Fibroblast of mammary gland (primary cell): ENCODE results near the gene ID4.

Experiments used
- DNase-seq: peaks from one replicate; pipeline ENCODE4 v3.0.0-alpha.2; 2010; ENCODE audit warnings: low read depth
- H3K4me3 ChIP-seq: 2 replicates; pipeline ENCODE4 v1.5.1; 2011; ENCODE audit warnings: low read depth, mild to moderate bottlenecking, low read length, moderate library complexity; ENCODE audit not compliant: control insufficient read depth
- TF ChIP-seq, protein P1 (sequence below): conservative IDR thresholded peaks from 2 replicates; pipeline ENCODE4 v1.5.1; 2011; ENCODE audit warnings: low read depth, low read length, inconsistent platforms; ENCODE audit not compliant: control insufficient read depth, insufficient read depth

ID4 gene

DNA sequence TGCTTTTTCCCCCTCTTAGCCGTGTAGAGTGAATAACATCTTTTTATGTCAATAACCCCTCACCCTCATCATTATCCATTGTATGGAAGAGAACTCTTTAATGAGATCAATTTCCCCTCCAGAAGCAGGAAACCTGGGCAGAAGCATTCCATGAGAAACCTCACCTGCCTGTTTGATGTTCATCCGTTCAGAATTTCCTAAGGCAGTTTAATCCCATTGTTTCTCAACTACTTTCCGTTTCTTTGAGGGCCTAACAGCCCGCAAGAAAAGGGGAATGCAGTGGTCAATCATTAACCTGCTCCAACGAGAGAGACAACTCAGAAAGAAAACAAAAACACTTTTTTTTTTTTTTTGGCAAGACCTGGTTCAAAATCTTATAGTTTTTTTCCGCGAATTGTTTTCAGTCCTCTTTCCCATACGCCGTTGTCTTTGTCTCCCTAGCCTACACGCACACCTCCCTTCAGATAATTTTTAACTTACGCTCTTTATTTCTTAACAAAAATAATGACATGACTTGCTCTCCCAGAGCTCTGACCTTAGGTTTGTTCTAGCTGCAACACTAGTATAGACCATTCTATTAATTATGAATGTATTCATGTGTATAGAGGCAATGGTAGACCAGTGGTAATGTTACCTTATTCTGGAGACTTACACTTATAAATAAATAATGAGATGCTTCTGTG is 25.6 kb upstream of the ID4 start:
- no peak for DNase-seq
- TF ChIP-seq, protein P1, sequence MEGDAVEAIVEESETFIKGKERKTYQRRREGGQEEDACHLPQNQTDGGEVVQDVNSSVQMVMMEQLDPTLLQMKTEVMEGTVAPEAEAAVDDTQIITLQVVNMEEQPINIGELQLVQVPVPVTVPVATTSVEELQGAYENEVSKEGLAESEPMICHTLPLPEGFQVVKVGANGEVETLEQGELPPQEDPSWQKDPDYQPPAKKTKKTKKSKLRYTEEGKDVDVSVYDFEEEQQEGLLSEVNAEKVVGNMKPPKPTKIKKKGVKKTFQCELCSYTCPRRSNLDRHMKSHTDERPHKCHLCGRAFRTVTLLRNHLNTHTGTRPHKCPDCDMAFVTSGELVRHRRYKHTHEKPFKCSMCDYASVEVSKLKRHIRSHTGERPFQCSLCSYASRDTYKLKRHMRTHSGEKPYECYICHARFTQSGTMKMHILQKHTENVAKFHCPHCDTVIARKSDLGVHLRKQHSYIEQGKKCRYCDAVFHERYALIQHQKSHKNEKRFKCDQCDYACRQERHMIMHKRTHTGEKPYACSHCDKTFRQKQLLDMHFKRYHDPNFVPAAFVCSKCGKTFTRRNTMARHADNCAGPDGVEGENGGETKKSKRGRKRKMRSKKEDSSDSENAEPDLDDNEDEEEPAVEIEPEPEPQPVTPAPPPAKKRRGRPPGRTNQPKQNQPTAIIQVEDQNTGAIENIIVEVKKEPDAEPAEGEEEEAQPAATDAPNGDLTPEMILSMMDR = no peak
- H3K4me3 ChIP-seq = no peak overlapping the region

DNA sequence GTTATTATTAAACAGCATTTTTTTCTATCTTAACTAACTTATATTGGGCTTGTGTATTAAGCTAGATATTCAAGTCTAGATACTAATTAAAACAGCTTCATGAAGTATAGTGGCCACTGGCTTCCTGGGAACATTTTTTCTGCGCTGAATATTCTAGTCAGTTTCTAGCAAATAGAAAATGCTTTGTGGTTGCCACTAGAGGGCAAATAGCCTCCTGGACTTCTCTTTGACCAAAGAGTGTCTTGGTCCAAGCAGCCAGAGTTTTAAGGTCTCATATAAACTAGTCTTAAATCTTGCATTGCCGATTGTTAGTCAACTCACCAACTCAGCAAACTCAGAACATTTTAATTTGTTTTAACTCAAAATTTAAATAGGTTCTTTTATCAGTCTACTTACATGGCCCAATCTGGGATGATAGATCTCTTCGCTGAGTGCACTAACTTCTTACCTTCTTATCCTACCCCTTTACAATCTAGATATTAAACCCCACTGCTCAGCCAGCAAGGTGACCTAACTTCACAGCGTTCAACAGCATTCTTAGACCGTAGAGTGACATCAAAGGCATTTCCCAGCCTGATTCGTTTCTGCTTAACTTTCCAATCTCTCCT is 24.6 kb upstream of the ID4 start:
- TF ChIP-seq, protein P1 = peak; percentile 72
- no peak overlapping the region for H3K4me3 ChIP-seq
- DNase-seq = peak; percentile 61

DNA sequence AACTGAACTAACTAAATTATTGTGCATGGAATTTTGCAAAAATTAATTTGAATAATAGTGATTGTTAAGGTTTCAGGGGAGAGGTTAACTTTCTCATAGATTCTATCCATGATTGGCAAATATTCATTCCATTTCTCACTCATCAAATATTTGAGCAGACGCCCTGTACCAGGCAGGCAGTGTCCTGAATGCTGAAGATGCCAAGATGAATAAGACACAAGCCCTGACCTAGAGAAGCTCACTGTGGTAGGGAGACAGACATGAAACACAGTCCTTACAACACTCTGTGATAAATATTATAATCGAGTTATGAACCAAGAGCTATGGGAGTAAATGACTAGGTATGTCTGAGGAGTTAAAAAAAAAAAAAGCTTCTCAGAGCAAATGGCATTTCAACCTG is 18.4 kb upstream of the ID4 start:
- TF ChIP-seq, protein P1 = no peak
- no peak overlapping the region for H3K4me3 ChIP-seq
- no peak for DNase-seq

DNA sequence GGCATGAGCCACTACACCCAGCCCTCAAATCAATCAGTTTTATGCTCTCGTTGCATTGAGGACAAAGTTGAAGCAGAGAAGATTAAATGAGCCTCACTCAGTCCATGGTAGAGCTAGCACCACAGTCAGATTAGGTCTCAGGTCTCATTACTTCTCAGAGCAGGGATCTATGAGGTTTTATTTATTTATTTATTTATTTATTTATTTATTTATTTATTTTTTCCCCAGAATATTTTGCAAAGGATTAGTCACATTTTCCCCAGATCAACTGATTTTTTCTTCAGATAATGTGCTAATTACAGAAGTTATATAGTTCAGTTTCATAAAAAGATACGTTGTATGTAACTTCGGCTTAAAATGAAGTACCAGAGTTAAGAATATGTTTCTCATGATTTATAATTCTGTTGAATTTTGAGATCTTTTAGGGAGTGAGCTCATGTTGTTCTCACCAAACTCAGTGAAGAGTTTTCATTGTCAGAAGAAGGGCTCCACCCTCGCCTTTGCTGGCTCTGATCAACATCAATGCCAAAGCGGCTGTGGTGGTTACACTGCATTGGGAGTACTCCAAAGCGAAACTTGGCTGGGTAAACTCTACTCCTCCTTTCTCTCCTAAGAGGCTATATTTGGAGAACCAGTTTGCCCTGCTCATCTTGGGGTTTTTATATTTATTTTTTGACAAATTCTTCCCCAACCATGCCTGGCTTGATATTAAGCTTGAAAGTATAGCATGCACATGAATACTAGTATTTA is 12.9 kb upstream of the ID4 start:
- H3K4me3 ChIP-seq = no peak overlapping the region
- DNase-seq = no peak
- TF ChIP-seq, protein P1 = no peak

DNA sequence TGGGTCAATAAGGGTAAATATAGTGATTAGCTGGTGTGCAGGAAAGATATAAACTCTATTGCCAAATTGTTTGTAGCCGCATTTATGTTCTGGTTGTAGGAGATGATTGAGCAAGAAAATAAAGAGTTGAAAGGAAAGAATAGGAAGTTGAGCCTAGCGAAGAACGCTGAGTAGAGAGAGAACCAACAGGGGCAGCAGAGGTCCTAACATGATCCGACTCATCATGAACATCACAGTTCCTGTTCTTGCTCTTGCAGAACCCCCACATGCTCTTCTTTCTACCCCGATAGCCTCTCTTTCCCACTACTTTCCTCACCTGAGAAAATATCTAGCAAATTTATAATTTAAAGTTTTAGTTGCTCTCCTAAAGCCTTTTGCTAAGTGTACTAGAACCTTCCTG is 9.9 kb upstream of the ID4 start:
- TF ChIP-seq, protein P1 = no peak
- no peak overlapping the region for H3K4me3 ChIP-seq
- DNase-seq = no peak

DNA sequence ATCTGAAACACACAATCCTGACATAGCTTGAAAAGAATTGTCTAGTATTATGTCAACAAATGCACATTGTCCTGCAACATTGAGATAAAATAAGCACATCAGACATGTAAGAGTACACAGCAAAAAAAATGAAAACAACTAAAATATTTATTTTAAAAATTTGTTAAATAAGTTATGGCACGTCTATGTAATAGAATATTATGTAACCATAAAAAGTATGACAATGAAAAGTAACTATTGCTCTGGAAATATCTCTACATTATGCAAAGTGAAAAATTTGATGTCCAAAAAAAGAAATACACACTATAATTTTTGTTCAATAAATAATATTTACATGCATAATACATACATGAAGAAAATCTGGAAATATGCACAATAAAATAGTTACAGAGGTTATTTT is 9.3 kb upstream of the ID4 start:
- H3K4me3 ChIP-seq = no peak overlapping the region
- DNase-seq = no peak
- TF ChIP-seq, protein P1 = no peak
